GM21367 (cell line): ENCODE data around the gene AADACL4.
"Not testable (repeated sequence)": the region's sequence is repeated elsewhere in the genome, so short reads cannot be mapped to it uniquely, and the experiment has no call there.

Source experiments
- ATAC-seq: cut with Tn5 transposase; IDR thresholded peaks from one replicate; pipeline ENCODE4 v1.9.1; 2021; ENCODE audit not compliant: unreplicated experiment

AADACL4 gene

GRCh38 chr1:12629511-12629956 lies 14.4 kb upstream of the AADACL4 start:
- ATAC-seq = no peak

GRCh38 chr1:12629985-12630760 lies 13.7 kb upstream of the AADACL4 start:
- ATAC-seq = no peak

DNA sequence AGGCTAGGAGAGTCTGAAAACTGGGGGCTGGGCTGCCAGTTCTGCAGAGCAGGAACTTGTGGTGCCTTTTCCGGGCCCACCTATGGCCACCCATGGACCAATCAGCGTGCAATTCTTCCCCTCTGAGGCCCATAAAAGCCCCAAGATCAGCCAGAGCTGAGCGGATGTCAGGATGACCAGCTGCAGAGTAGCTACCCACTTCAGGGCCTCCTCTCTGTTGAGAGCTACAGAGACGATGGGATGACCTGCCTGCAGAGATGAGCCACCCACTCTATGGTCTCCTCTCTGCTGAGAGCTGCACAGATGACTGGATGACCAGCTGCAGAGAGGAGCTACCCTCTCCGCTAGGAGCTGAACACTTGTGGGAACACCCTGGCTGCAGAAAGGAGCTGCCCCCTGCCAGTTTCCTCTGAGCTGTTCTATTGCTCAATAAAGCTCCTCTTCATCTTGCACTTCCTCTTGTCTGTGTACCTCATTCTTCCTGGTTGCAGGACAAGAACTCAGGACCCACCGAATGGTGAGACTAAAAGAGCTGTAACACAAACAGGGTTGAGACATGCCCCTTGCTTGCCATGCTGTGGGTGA lies 12.8 kb upstream of the AADACL4 start:
- ATAC-seq = no peak

- no peak for ATAC-seq
Measured at GRCh38 chr1:12631571-12631970, 12.3 kb upstream of the AADACL4 start.

DNA sequence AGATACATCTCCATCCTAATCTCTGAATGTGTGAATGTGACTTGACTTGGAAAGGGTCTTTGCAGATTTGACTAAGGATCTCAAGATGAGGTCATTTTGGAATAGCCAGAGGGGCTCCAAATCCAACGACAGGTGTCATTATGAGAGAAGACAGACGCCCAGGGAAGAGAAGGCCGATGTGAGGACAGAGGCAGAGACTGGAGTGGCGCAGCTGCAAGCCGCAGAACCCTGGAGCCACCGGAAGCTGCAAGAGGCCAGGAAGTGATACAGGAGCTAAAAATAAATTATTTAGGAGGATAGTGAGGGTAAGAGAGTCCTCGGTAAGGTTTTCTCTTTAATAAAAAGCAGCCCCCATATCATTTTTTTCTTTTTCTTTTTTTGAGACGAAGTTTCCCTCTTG lies 9.7 kb upstream of the AADACL4 start:
- ATAC-seq = no peak

- no peak for ATAC-seq
Measured at GRCh38 chr1:12634696-12635202, 9.1 kb upstream of the AADACL4 start.

GRCh38 chr1:12636098-12636950 lies 7.6 kb upstream of the AADACL4 start:
- ATAC-seq = no peak

DNA sequence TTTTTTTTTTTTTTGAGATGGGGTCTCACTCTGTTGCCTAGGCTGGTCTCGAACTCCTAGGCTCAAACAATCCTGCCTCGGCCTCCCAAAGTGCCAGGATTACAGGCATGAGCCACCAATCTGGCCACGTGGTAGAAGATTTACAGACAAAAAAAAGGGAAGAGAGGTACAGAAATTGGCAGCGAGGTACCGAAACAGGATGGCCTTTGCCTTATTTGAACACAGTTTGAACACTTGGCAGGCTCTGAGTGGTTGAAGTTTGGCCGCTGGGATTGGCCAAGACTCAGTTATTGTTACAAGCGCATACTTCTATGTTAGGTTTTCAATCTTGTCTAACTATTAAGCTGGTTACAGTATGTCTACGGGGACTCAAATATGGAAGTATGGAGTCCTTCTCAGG lies 6.2 kb upstream of the AADACL4 start:
- no peak for ATAC-seq

- no peak for ATAC-seq
Measured at GRCh38 chr1:12640237-12640957, 3.5 kb upstream of the AADACL4 start.

DNA sequence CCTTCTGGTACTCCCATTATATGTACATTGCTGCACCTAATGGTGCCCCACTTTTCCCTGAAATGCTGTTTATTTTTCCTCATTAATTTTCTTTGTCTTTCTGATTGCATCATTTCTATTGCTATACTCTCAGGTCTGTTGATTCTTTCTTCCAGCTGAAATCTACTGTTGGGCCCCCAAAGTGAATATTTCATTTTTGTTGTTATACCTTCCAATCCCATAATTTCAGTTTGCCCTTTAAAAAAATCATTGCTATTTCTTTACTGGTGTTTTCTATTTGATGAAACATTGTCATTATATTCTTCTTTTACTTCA lies 3.0 kb upstream of the AADACL4 start:
- no peak for ATAC-seq

DNA sequence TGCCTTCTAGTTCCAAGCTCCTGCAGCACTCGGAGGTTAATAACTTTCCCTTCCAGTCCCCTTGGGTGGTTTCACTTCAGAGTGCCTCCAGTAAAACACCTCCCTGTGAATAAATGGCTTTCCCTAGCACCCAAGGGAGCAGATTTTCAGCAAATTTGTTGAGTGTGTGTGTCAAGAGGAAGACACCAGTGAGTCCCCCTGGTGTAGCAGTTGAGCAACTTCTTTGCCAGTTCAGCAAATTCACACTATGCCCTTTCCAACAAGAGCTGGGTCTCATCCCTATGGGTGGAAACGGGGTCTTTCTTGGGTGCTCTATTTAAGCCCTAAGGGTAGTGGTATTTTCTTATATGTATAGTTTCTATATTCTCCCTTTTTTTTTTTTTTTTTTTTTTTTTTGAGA lies 806 bp upstream of the AADACL4 start:
- no peak for ATAC-seq

- no peak for ATAC-seq
Measured at GRCh38 chr1:12644237-12644636, 352 bp downstream of the AADACL4 start.

DNA sequence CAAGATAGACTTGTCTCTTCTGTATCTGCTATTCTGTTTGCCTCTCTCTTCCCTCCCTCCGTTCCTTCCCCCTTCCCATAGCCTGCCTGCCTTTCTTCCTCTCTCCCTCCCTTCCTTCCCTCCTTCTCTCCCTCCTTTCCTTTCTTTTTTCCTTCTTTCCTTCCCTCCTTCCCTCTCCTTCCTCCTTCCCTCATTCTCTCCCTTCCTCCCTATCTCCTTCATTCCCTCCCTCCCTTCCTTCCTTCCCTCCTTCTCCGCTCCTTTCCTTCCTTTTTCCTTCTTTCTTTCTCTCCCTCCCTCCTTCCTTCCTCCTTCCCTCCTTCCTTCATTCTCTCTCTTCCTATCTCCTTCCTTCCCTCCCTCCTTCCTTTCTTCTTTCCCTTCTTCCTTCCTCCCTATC lies 944 bp downstream of the AADACL4 start:
- no peak for ATAC-seq

DNA sequence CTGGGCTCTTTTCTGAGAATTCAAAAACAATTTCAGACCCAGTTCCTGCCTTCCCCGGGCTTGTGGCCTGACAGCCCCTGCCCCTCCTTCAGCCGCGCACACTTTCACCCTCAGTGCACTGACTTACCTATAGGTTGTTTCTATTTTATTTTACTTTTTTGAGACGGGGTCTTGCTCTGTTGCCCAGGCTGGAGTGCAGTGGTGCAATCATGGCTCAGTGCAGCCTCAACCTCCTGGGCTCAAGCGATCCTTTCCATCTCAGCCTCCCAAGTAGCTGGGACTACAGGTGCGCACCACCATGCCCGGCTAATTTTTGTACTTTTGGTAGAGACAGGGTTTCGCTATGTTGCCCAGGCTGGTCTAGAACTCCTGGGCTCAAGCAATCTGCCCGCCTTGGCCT lies 1.5 kb downstream of the AADACL4 start:
- ATAC-seq = not testable (repeated sequence)

- no peak for ATAC-seq
Measured at GRCh38 chr1:12648741-12649140, 4.9 kb downstream of the AADACL4 start.

GRCh38 chr1:12649971-12650421 lies 6.1 kb downstream of the AADACL4 start:
- ATAC-seq = no peak

DNA sequence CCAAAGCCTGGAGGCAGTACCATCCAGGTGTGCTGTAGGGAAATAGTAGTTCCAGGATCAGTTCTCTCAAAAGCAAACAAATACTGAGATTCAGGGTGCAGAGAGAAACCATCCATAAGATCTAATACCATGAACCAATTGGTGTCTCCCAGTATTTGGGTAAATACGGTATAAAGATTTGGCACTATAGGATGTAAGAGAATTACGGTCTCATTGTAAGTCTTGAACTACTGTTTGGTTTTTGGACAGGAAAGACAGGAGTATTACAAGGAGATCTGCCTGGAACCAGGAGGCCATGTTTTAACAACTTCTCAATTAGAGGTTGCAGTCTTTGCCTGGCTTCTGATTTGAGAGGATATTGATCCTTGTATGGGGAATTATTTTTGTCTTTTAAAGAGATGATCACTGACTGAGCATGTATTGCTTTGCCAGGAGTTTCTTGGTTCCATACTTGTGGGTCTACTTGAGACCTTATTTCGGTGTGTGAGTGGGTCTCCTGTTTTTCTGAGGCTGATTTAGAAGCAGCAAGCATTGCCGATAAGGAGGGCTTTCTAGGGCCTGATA lies 10.2 kb downstream of the AADACL4 start:
- no peak for ATAC-seq

- ATAC-seq = no peak
Measured at GRCh38 chr1:12654657-12655056, 10.8 kb downstream of the AADACL4 start.

DNA sequence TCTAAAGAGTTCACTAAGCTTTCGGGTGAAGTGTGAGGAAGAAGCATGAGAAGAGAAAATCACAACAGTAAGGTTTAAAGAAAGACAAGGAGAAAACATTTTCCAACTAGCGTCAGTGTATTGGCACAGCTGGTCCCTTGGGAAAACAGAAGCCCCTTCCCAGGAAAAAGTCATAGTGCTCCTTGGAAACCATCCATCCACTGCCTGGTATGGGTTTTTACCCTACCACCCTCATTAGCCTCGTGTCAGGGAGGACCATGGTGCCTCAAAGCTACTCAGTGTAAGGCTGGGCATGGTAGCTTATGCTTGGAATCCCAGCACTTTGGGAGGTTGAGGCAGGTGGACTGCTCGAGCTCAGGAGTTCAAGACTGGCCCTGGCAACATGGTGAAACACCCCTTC lies 12.7 kb downstream of the AADACL4 start:
- no peak for ATAC-seq

GRCh38 chr1:12657060-12657884 lies 13.4 kb downstream of the AADACL4 start:
- no peak for ATAC-seq
